HEK293 (cell line): ENCODE results near the gene STARD13.

Source experiments
- CTCF ChIA-PET: fragments of 350-600 bp; formaldehyde crosslinking; extraction: SDS; loops from one replicate; lab custom pipeline; 2021; ENCODE audit warnings: antibody characterized with exemption; lab: Yijun Ruan, JAX
- POLR2A ChIA-PET: fragments of 300-600 bp; formaldehyde crosslinking; extraction: SDS; loops from one replicate; lab custom pipeline; 2020; ENCODE audit warnings: antibody characterized with exemption, inconsistent platforms; lab: Yijun Ruan, JAX
- H3K27ac ChIP-seq: fragments of 200-500 bp; sonication (Bioruptor generic); 2 replicates; pipeline ENCODE4 v1.5.1; 2014; ENCODE audit warnings: low read depth, low read length, control low read depth, inconsistent platforms; ENCODE audit errors: extremely low read depth
- H3K36me3 ChIP-seq, 2 experiments: fragments of 200-500 bp in 1 of 2; sonication (Bioruptor generic) in 1 of 2; 1 replicate in 1 of 2; 2 replicates in 1 of 2; pipeline ENCODE4 v1.5.1; 2014 to 2017; ENCODE audit warnings: inconsistent platforms in 2 of 2, low read length in 2 of 2; ENCODE audit not compliant: control insufficient read depth in 2 of 2, insufficient read depth in 1 of 2
- H3K4me1 ChIP-seq: fragments of 200-500 bp; sonication (Bioruptor generic); 2 replicates; pipeline ENCODE4 v1.5.1; 2014; ENCODE audit warnings: mild to moderate bottlenecking, low read length, inconsistent platforms; ENCODE audit not compliant: control insufficient read depth, insufficient read depth
- H3K4me3 ChIP-seq: 2 replicates; pipeline ENCODE4 v1.5.1; 2011; ENCODE audit warnings: low read depth, mild to moderate bottlenecking, control low read depth, low read length, moderate library complexity
- H3K9me3 ChIP-seq: fragments of 200-500 bp; sonication (Bioruptor generic); 2 replicates; pipeline ENCODE4 v1.5.1; 2014; ENCODE audit warnings: low read depth, low read length, inconsistent platforms; ENCODE audit not compliant: control insufficient read depth, insufficient read depth
- KLF9 ChIP-seq: fragments of 450-650 bp; formaldehyde crosslinking; IDR thresholded peaks from 2 replicates; pipeline ENCODE4 v1.5.1; 2016; ENCODE audit warnings: missing biosample characterization, missing genetic modification characterization, low read depth
- MEIS1 ChIP-seq: sonication (generic); formaldehyde crosslinking; IDR thresholded peaks from 2 replicates; pipeline ENCODE4 v1.8.1; 2022; ENCODE audit warnings: missing genetic modification reagents, mild to moderate bottlenecking, borderline replicate concordance
- OSR2 ChIP-seq: fragments of 450-650 bp; formaldehyde crosslinking; IDR thresholded peaks from 2 replicates; pipeline ENCODE4 v1.5.1; 2016; ENCODE audit warnings: missing biosample characterization, missing genetic modification characterization
- SALL2 ChIP-seq: fragments of 450-650 bp; formaldehyde crosslinking; IDR thresholded peaks from 2 replicates; pipeline ENCODE4 v1.5.0; 2017; ENCODE audit warnings: missing biosample characterization, mild to moderate bottlenecking, missing genetic modification characterization, borderline replicate concordance
- SCRT1 ChIP-seq: fragments of 450-650 bp; formaldehyde crosslinking; IDR thresholded peaks from 2 replicates; pipeline ENCODE4 v1.5.1; 2016; ENCODE audit warnings: missing biosample characterization, missing genetic modification characterization, borderline replicate concordance
- SETDB1 ChIP-seq: IDR thresholded peaks from one replicate; pipeline ENCODE4 v1.6.1; 2017; ENCODE audit warnings: mild to moderate bottlenecking, low read length, moderate library complexity, mixed read lengths; ENCODE audit not compliant: insufficient read length
- ZNF146 ChIP-seq: fragments of 450-650 bp; formaldehyde crosslinking; IDR thresholded peaks from 2 replicates; pipeline ENCODE4 v1.5.1; 2016; ENCODE audit warnings: missing biosample characterization, missing genetic modification characterization
- ZNF16 ChIP-seq: fragments of 450-650 bp; formaldehyde crosslinking; IDR thresholded peaks from 2 replicates; pipeline ENCODE4 v1.5.1; 2016; ENCODE audit warnings: low read depth, missing biosample characterization, missing genetic modification characterization
- ZNF169 ChIP-seq: fragments of 450-650 bp; formaldehyde crosslinking; IDR thresholded peaks from 2 replicates; pipeline ENCODE4 v1.5.1; 2016; ENCODE audit warnings: missing biosample characterization, missing genetic modification characterization
- ZNF214 ChIP-seq: fragments of 450-650 bp; formaldehyde crosslinking; IDR thresholded peaks from 2 replicates; pipeline ENCODE4 v1.5.1; 2017; ENCODE audit warnings: missing biosample characterization, mild to moderate bottlenecking, missing genetic modification characterization, borderline replicate concordance
- ZNF292 ChIP-seq: fragments of 450-650 bp; formaldehyde crosslinking; IDR thresholded peaks from 2 replicates; pipeline ENCODE4 v1.5.1; 2016; ENCODE audit warnings: low read depth, missing biosample characterization, missing genetic modification characterization, borderline replicate concordance
- ZNF391 ChIP-seq: fragments of 450-650 bp; formaldehyde crosslinking; IDR thresholded peaks from 2 replicates; pipeline ENCODE4 v1.5.1; 2016; ENCODE audit warnings: low read depth, missing biosample characterization, missing genetic modification characterization, borderline replicate concordance
- ZNF394 ChIP-seq: fragments of 450-650 bp; formaldehyde crosslinking; IDR thresholded peaks from 2 replicates; pipeline ENCODE4 v1.5.1; 2016; ENCODE audit warnings: missing biosample characterization, missing genetic modification characterization, mild to moderate bottlenecking, moderate library complexity, borderline replicate concordance
- ZNF670 ChIP-seq: fragments of 450-650 bp; formaldehyde crosslinking; IDR thresholded peaks from 2 replicates; pipeline ENCODE4 v1.5.1; 2016; ENCODE audit warnings: missing biosample characterization, missing genetic modification characterization, low read depth
- ZNF701 ChIP-seq: fragments of 450-650 bp; formaldehyde crosslinking; IDR thresholded peaks from 2 replicates; pipeline ENCODE4 v1.5.1; 2016; ENCODE audit warnings: missing biosample characterization, missing genetic modification characterization
- ZNF747 ChIP-seq: fragments of 450-650 bp; formaldehyde crosslinking; IDR thresholded peaks from 2 replicates; pipeline ENCODE4 v1.5.1; 2016; ENCODE audit warnings: missing biosample characterization, missing genetic modification characterization
- ZNF768 ChIP-seq: fragments of 450-650 bp; formaldehyde crosslinking; IDR thresholded peaks from 2 replicates; pipeline ENCODE4 v1.5.1; 2018; ENCODE audit warnings: missing biosample characterization, mild to moderate bottlenecking, missing genetic modification characterization
- ZNF776 ChIP-seq: fragments of 450-650 bp; formaldehyde crosslinking; IDR thresholded peaks from 2 replicates; pipeline ENCODE4 v1.5.0; 2017; ENCODE audit warnings: missing biosample characterization, missing genetic modification characterization, borderline replicate concordance
- TF ChIP-seq, protein P1 (sequence below): fragments of 450-650 bp; formaldehyde crosslinking; IDR thresholded peaks from 2 replicates; pipeline ENCODE4 v1.5.1; 2016; ENCODE audit warnings: missing biosample characterization, missing genetic modification characterization, low read depth
- TF ChIP-seq, protein P2 (sequence below): fragments of 450-650 bp; formaldehyde crosslinking; IDR thresholded peaks from 2 replicates; pipeline ENCODE4 v1.5.1; 2016; ENCODE audit warnings: missing biosample characterization, missing genetic modification characterization
- TF ChIP-seq, protein P3 (sequence below): fragments of 450-650 bp; formaldehyde crosslinking; IDR thresholded peaks from 2 replicates; pipeline ENCODE4 v1.5.1; 2016; ENCODE audit warnings: missing biosample characterization, missing genetic modification characterization, low read depth

Gene STARD13

DNA sequence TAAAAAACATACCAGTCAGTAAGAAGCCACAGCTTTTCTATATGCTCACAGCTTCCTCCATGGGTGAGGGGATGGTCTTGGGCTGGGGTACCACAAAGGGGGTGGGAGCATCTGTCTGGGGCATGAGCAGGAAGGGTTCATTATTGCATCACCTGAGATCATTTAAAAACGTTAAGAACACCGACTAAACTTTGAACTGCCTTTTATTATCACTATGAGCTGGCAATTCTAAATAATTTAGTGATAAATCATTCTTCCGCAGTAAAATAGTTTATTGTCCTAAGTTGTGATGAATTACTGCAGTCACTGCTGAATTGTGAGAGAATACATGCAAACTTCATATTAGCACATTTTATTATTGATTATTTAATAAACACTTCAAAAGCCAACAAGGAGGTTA lies 197.8 kb downstream of the STARD13 start:
- Histone ChIP-seq H3K27ac (no peak overlapping the region), H3K36me3 (no peaks in the 10 kb centered on the region), H3K4me1 (no peaks in the 10 kb centered on the region), H3K9me3 (no peaks in the 10 kb centered on the region), H3K4me3 (no peak overlapping the region)
- ChIA-PET CTCF (no interaction called here), POLR2A (no interaction called here)
- TF ChIP-seq ZNF16 (tag by site-specific recombination) (no peak), ZNF670 (no peak), ZNF146 (no peak)

DNA sequence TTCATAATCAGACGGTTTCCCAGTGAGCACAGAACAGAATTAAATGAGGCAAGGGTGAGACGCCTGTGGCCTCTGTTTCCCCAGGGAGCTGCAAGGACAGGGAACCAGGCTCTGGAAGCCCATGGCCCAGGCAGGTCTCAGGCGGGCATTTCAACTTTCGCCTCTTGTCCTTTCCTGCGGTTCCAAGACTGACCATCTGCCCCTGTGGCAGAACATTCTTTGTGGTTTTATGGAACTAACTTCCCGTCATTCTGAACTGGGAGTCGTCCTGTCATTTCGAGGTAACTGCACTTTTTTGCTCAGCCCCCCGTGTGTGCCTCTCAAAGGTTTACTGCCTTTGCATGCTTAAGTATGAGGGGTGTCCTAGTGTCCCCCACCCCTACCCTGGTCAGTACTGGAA lies 198.5 kb downstream of the STARD13 start:
- CTCF ChIA-PET = no interaction called here
- Histone ChIP-seq H3K27ac (no peak overlapping the region), H3K4me3 (no peak overlapping the region), H3K4me1 (no peaks in the 10 kb centered on the region), H3K9me3 (no peaks in the 10 kb centered on the region), H3K36me3 (no peaks in the 10 kb centered on the region)
- TF ChIP-seq ZNF292 (no peak), ZNF701 (tag by site-specific recombination) (no peak), ZNF768 (tag by site-specific recombination) (no peak), ZNF776 (no peak), ZNF394 (tag by site-specific recombination) (no peak), KLF9 (tag by site-specific recombination) (no peak), MEIS1 (CRISPR knock-in tag) (no peak), ZNF747 (tag by site-specific recombination) (no peak), SETDB1 (no peak), ZNF214 (tag by site-specific recombination) (no peak), ZNF391 (tag by site-specific recombination) (no peak), SCRT1 (tag by site-specific recombination) (no peak), ZNF169 (tag by site-specific recombination) (no peak), SALL2 (tag by site-specific recombination) (no peak), OSR2 (tag by site-specific recombination) (no peak)
- TF ChIP-seq, protein P1, sequence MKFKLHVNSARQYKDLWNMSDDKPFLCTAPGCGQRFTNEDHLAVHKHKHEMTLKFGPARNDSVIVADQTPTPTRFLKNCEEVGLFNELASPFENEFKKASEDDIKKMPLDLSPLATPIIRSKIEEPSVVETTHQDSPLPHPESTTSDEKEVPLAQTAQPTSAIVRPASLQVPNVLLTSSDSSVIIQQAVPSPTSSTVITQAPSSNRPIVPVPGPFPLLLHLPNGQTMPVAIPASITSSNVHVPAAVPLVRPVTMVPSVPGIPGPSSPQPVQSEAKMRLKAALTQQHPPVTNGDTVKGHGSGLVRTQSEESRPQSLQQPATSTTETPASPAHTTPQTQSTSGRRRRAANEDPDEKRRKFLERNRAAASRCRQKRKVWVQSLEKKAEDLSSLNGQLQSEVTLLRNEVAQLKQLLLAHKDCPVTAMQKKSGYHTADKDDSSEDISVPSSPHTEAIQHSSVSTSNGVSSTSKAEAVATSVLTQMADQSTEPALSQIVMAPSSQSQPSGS (tag by site-specific recombination) = no peak
- TF ChIP-seq, protein P2, sequence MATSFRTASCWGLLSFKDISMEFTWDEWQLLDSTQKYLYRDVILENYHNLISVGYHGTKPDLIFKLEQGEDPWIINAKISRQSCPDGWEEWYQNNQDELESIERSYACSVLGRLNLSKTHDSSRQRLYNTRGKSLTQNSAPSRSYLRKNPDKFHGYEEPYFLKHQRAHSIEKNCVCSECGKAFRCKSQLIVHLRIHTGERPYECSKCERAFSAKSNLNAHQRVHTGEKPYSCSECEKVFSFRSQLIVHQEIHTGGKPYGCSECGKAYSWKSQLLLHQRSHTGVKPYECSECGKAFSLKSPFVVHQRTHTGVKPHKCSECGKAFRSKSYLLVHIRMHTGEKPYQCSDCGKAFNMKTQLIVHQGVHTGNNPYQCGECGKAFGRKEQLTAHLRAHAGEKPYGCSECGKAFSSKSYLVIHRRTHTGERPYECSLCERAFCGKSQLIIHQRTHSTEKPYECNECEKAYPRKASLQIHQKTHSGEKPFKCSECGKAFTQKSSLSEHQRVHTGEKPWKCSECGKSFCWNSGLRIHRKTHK (tag by site-specific recombination) = no peak
- TF ChIP-seq, protein P3, sequence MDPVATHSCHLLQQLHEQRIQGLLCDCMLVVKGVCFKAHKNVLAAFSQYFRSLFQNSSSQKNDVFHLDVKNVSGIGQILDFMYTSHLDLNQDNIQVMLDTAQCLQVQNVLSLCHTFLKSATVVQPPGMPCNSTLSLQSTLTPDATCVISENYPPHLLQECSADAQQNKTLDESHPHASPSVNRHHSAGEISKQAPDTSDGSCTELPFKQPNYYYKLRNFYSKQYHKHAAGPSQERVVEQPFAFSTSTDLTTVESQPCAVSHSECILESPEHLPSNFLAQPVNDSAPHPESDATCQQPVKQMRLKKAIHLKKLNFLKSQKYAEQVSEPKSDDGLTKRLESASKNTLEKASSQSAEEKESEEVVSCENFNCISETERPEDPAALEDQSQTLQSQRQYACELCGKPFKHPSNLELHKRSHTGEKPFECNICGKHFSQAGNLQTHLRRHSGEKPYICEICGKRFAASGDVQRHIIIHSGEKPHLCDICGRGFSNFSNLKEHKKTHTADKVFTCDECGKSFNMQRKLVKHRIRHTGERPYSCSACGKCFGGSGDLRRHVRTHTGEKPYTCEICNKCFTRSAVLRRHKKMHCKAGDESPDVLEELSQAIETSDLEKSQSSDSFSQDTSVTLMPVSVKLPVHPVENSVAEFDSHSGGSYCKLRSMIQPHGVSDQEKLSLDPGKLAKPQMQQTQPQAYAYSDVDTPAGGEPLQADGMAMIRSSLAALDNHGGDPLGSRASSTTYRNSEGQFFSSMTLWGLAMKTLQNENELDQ (tag by site-specific recombination) = no peak
- POLR2A ChIA-PET = no interaction called here
